ENCODE data around the gene RNF40.

Gene RNF40

GRCh38 chr16:30761928-30762902, at the start of gene RNF40, which contains the start of gene CFAP119:
Gene RNF40 (plus strand): TSS chr16:30762322. CDS start chr16:30762546, 224 bp downstream.
Gene CFAP119 (minus strand): TSS chr16:30762062. CDS start chr16:30761748, 314 bp downstream.
- DNase-seq (ENCODE audit: low spot score) = peak; percentile 96
- FAIRE-seq = no peak

- FAIRE-seq (no peak), DNase-seq (ENCODE audit: low spot score) (no peak)
These were observed 46.2 kb upstream of the RNF40 start for GRCh38 chr16:30715750-30716445.

- DNase-seq (ENCODE audit: low spot score) (no peak), FAIRE-seq (no peak)
These were observed 42.0 kb upstream of the RNF40 start for GRCh38 chr16:30720086-30720485.

GRCh38 chr16:30720694-30721093, 41.4 kb upstream of the RNF40 start:
- no peak for FAIRE-seq

GRCh38 chr16:30721167-30721566, 41.0 kb upstream of the RNF40 start:
- FAIRE-seq = no peak
- DNase-seq (ENCODE audit: low spot score) = no peak

More at GRCh38 chr16:30720694-30721093, 41.4 kb upstream of the RNF40 start:
- no peak for DNase-seq (ENCODE audit: low spot score)

GRCh38 chr16:30721606-30722005, 40.5 kb upstream of the RNF40 start:
- no peak for DNase-seq (ENCODE audit: low spot score)
- FAIRE-seq = no peak

- DNase-seq (ENCODE audit: low spot score) (no peak), FAIRE-seq (no peak)
These were observed 39.7 kb upstream of the RNF40 start for GRCh38 chr16:30722443-30722842.

- FAIRE-seq (no peak), DNase-seq (ENCODE audit: low spot score) (no peak)
These were observed 39.2 kb upstream of the RNF40 start for GRCh38 chr16:30722916-30723315.

- FAIRE-seq = no peak
- no peak for DNase-seq (ENCODE audit: low spot score)
These were observed 38.3 kb upstream of the RNF40 start for GRCh38 chr16:30723725-30724355.

GRCh38 chr16:30724641-30725417, 37.3 kb upstream of the RNF40 start:
- DNase-seq (ENCODE audit: low spot score) = no peak
- FAIRE-seq = no peak

GRCh38 chr16:30725418-30725792, 36.7 kb upstream of the RNF40 start:
- no peak for FAIRE-seq

GRCh38 chr16:30728321-30728720, 33.8 kb upstream of the RNF40 start:
- FAIRE-seq = no peak
- no peak for DNase-seq (ENCODE audit: low spot score)

More at GRCh38 chr16:30725418-30725792, 36.7 kb upstream of the RNF40 start:
- no peak for DNase-seq (ENCODE audit: low spot score)

GRCh38 chr16:30728899-30729672, 33.0 kb upstream of the RNF40 start:
- no peak for DNase-seq (ENCODE audit: low spot score)
- no peak for FAIRE-seq

GRCh38 chr16:30731411-30731810, 30.7 kb upstream of the RNF40 start:
- FAIRE-seq (no peak), DNase-seq (ENCODE audit: low spot score) (no peak)

- DNase-seq (ENCODE audit: low spot score) = no peak
- no peak for FAIRE-seq
These were observed 24.9 kb upstream of the RNF40 start for GRCh38 chr16:30736995-30737793.

GRCh38 chr16:30737794-30738648, 24.1 kb upstream of the RNF40 start:
- FAIRE-seq = no peak
- no peak for DNase-seq (ENCODE audit: low spot score)

GRCh38 chr16:30738984-30739951, 22.9 kb upstream of the RNF40 start:
- FAIRE-seq (no peak), DNase-seq (ENCODE audit: low spot score) (no peak)
